ENCODE data around the gene VDR.

VDR gene

DNA sequence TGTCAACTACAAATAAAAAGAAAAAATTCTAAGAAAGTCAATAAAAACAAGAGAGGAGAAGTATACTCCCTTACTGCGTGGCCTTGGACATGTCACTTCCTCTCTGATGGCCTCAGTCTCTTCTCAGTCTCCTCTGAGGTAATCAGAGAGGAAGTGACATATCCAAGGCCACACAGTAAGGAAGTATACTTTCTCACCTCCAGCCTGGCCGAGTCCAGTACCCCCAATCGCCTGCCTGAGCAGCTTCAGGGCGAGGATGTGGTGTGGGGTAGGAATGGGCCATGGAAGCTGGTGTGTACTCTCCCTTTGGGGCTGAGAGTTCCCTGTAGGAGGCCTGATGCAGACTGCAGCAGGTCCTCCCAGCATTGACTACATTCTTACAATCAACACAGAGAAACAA is 15.8 kb downstream of the VDR start:
- DNase-seq: no peak

GRCh38 chr12:47888153-47888819 is 16.5 kb downstream of the VDR start:
- no peak for DNase-seq

DNA sequence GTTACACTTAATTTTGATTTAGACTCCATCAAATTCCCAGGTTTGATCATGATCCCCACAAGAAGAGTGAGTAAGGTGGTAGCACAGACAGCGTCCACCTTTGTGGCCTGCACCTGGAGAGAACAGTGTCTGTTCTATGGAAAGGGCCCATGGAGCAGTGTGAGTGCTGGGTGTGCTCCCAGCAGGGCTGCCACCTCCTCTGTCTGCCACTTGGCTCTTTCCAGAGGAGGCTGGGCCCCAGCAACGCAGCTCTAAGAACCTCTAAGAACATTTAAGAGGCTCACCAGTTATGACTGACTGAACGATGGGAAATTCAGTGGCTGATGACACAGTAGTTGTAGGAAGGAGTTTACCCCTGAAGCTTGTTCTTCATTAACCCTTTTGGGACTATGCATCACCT is 17.3 kb downstream of the VDR start:
- no peak for DNase-seq

DNA sequence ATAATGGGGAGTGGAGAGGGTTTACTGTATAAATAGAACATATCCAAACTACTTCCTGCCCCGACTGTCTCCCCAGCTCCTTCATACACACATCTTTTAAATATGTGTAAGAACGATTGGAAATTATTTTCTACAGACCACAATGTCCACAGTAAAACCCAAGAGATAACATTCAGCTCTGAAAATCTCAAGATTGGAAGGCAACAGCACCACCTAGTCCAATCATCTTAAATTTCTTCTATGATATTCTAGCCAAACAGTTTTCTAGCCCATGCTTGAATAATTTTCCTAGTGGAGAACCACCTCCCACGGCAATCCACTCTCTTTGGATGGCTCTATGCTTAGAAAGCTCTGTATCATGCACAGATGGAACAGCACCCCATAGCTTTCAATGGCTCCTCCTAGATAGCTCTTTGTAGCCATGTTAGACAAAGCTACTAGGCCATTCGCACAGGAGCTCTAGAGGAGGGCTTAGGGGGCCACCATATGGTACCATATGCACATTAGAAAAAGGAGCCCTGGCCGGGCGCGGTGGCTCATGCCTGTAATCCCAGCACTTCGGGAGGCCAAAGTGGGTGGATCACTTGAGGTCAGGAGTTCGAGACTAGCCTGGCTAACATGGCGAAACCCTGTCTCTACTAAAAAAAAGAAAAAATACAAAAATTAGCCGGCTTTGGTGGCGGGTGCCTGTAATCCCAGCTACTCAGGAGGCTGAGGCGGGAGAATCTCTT is 18.1 kb downstream of the VDR start:
- no peak for DNase-seq

GRCh38 chr12:47885566-47885965 is 19.2 kb downstream of the VDR start:
- DNase-seq: no peak

DNA sequence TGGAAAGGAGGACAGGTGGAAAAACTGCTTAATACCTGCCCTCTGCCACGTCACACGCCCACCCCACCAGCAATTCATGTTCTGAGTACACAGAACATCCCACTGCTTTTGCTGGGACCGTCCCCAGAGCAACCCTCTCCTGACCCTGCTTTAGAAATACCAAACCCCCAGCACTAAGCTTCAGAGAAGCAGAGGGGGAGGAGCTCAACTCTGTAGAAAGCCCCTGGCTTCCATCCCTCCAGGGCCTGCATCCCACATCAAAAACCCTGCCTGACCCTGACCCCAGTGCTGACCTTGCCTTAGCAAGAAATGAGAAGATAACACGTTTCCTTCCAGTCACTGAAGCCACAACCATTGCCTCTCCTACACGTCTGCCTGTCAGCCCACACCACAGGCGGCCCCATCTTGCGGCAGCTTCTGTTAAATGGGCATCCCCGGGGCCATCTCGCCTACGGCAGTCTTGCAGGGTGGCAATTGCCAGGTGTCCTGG is 19.7 kb downstream of the VDR start:
- no peak for DNase-seq

- DNase-seq: no peak
Measured at GRCh38 chr12:47884501-47884900, 20.3 kb downstream of the VDR start.

DNA sequence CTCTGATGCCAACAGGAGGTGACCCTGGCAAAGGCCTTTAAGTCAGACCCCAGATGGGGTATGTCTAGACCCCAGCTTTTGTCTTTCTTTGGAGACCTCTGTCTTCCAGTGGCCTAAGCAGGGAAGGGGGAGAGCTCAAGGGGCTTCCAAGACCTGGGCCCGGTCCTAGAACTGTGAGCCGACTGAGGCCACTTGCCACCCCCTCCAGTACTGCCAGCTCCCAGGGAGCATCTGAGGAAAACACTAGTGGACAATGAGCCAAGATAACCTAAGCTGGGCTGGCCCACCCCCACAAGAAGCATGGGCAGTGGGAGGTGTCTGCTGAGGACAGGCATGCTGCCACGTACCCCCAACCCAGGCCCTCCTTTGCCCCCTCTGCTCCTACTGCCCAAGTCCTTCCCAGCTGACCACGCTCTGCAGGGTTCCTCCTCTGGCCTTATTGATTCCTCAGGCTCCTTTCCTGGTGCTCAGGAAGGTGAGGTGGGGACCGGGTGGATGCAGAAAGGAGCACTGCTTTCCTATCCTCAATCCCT is 21.1 kb downstream of the VDR start:
- no peak for DNase-seq

DNA sequence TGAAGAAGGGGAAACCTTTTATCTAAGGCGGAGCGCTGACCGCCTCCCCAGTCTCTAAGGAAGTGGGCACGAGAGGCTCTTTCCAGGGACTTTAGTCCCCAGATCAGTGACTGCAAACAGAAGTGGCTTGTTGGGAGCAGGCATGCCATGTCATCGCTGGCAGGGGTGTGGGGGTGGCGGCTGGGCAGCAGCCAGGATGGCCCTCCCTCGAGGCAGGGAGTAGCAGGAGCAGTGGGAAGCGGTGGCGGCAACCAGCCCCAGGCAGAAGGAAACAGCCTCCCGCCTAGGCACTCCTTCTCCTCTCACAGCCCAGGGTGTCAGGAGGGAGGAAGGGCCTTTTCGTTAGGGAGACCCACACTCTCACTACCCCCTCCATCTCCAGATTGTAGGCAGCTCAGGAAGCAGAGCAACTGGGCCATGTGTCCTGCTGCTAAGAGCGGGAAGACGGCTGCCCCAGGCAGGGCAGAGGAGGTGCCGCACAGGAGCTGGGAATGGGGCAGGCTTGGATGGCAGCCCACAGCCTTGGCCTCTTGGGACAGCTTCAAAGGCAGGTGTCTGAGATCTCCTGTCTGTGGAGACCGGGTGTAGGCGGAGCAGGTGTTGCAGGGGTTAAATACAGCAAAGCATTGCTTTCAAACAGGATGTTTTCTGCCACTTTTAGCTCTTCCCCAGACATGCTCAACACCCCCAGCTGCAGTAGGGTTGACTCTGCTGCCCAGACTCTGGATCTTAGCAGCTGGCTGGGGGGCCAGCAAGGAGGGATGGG is 21.8 kb downstream of the VDR start:
- peak; percentile 46 for DNase-seq

DNA sequence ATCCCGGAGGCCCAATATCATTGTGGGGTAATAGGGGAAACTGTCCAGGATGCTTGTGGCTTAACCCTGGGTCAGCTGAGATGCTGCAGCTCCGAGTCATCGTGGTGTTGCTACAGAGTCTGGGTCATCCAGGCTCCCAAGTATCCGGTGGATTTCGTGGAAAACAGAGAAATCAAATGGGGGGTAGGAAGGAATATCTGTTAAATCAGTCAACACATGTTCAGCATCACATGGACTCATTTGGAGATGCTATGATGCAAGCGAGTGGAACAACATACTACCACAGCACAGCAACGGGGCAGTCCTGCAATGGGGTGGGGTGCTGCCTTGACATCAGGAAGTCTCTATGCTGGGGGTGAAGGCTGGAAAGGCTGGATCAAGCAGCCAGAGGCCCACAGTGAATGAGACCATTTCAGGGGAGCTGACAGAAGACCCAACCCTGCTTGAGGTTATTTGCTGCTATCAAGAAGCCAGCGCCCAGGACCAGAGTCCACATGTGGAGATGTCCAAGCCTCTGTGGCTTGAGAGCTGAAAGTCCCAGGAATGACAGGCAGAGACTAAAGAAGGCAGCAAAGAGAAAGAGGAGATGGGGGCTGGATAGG is 22.9 kb downstream of the VDR start:
- DNase-seq: no peak

- no peak for DNase-seq
Measured at GRCh38 chr12:47881051-47881450, 23.7 kb downstream of the VDR start.

DNA sequence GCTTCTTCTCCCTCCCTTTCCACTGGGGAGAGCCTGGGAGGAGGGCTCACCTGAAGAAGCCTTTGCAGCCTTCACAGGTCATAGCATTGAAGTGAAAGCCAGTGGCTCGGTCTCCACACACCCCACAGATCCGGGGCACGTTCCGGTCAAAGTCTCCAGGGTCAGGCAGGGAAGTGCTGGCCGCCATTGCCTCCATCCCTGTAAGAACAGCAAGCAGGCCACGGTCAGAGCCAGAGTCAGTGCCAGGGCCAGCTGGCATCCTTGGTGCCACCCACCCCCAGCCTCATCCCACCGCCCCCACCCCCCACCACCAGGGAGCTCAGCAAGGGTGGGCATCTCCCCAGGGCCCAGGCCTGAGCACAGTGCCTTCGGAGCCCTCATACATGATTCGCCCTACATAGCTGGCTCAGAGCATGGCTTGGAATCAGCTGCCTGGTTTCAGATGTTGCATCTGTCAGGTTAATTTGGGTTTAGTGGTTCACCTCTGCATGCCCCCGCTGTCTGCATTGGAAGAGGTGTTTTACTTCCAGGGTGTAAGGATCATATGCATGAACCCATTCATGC is 25.8 kb downstream of the VDR start:
- DNase-seq: no peak

GRCh38 chr12:47878293-47878917 is 26.4 kb downstream of the VDR start:
- no peak for DNase-seq

- no peak for DNase-seq
Measured at GRCh38 chr12:47877081-47877480, 27.7 kb downstream of the VDR start.

GRCh38 chr12:47876440-47876960 is 28.3 kb downstream of the VDR start:
- DNase-seq: no peak

DNA sequence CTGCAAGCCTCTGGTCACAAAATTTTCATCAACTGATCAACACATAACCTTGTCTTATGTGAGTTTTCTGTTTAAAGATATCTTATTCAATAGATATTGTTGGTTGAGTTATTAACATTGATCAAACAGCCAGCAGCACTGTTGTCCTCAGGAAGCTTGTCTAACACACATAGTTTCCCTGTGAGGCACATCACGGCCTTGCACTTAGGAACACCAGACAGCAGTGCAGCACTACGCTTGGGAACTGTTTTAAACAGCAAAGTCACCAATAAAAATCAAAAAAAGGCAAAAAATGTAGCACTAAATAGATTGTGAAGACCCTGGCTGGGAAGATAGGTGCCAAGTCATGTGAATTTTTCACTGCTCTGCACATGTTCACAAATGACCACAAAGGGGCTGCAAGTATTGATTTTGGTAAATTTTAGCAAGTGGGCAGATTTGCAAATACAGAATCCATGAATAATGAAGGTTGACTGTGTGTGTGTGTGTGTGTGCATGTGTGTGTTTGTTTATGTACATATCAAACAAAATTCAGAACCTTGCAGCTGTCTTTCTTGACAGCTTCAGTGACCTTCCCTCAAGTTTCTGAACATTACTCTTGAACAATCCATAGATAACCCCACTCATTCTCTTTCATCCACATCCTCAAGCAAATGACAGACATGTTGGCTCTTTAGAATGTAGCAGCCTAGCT is 28.9 kb downstream of the VDR start:
- no peak for DNase-seq

DNA sequence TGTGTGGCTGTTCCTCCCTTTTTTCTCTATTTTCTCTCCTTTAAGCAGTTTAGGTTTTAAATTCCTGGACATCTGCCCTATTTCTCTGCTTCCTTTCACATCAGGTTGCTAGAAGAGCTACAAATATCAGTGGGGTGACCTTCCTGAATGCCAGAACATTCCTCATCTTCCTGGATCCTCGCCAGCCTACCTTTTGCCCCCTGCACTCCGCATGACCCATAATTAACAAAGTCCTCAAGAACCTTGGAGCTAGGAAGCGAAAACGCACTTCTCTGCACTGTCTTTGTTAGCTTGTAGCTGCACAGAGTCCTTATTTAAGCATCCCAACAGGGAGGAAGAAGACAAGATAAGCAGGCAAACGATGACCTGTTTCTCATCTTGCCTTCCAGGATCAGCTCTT is 30.5 kb downstream of the VDR start:
- DNase-seq: no peak

DNA sequence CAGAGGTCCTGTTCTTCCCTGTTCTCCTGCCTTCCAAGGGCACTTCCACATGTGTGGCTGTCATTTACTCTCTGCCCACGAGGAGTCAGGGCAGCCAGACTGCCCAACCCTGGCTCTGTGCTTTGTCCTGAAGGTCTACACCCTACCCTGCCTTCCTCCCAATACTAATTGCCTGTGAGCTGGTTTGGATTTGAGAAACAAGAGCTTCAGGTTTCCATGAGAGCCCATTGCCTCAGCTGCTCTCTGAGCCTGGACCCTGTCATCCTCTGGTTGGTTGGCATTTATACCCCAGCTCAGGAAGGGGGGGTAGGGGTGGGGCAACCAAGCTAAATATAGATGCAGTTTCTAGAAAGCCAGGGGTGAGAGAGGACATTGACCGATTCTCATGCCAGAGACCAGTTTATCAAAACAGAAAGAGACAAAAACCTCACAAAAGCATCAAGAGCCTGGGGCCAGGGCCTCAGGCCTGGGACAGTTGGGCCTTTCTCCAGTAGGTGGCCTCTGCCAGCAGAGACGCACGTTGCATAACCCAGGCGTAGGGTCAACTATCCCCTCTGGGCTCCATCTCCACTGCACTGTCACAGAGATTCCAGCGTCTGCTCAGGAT is 34.5 kb downstream of the VDR start:
- DNase-seq: no peak

DNA sequence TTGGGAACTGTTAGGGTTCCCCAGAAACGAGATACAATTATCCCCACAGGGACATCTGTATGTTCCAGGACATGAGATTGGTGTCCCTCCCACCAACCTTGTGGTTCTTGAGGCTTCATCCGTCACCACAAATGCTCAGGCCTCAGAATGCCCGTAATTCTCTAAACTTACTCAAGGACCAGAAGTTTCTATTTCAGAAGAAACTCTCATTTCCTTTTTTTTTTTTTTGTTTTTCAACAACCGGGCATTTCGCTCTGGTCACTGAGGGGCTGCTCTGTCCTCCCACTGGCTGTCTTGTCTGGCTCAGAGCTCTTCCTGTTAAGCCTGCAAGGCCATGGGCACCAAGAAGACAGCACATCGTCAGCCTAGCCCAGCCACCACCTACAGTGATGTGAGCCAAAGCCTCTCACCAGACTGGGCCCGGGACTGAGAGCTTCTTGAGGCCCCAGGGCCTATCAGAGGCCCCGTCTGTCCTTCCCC is 36.2 kb downstream of the VDR start:
- no peak for DNase-seq

GRCh38 chr12:47868041-47868440 is 36.8 kb downstream of the VDR start:
- no peak for DNase-seq

DNA sequence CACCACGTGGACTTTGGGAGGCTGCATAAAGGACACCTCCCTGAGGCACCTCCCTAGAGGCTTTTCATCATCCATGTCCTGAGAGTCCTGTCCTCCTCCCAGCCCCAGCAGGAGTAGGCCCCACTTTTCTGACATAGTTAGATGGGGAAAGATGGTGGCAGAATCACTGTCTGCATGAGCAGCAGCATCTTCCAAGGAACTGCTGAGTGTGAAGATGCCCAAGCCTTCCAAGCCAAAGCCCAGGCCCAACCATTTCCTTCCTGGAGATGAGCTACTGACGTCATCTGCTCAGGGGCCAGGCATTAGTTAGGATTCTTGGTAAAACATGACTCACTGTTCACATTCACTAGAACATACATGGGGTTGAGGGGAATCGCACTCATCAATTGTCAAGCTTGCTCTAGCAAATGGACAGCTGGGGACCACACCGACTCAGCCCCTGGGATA is 37.3 kb downstream of the VDR start:
- DNase-seq: no peak

Data from NCI-H2107 (cell line).